Spleen (tissue), 11 donors: ENCODE data around the gene PPP2R1B. TPM values are rescaled to one million over a fixed set of nuclear protein-coding genes. Genes with fewer than 3 reads are reported as not detected.

Experiments
- DNase-seq: peaks from one replicate; pipeline ENCODE4 v3.0.0-alpha.2; 2020
- H3K27ac ChIP-seq, 8 donors: fragments of 200-600 bp; sonication (generic) in 7 of 8; 1 replicate in 4 of 8; 2 replicates in 4 of 8; pipeline versions ENCODE4 v1.5.0 to v1.8.0; 2016 to 2021; ENCODE audit warnings: inconsistent platforms in 4 of 8, mild to moderate bottlenecking in 4 of 8, moderate library complexity in 1 of 8
- H3K27me3 ChIP-seq, 7 donors: fragments of 200-600 bp; sonication (generic) in 6 of 7; replicated peaks in 1 of 7; 1 replicate in 4 of 7; 2 replicates in 3 of 7; pipeline versions ENCODE4 v1.5.0 to v1.8.0; 2016 to 2021; ENCODE audit warnings: inconsistent platforms in 3 of 7, mild to moderate bottlenecking in 1 of 7
- H3K36me3 ChIP-seq, 6 donors: fragments of 200-600 bp; sonication (generic) in 5 of 6; 1 replicate in 4 of 6; 2 replicates in 2 of 6; pipeline versions ENCODE4 v1.5.0 to v1.8.0; 2016 to 2021; ENCODE audit warnings: inconsistent platforms in 2 of 6
- H3K4me1 ChIP-seq, 6 donors: fragments of 200-600 bp; sonication (generic) in 5 of 6; 1 replicate in 3 of 6; 2 replicates in 3 of 6; pipeline versions ENCODE4 v1.5.0 to v1.8.0; 2016 to 2021; ENCODE audit warnings: inconsistent platforms in 3 of 6
- H3K4me3 ChIP-seq, 8 donors: fragments of 200-600 bp; sonication (generic) in 7 of 8; 1 replicate in 4 of 8; 2 replicates in 4 of 8; pipeline versions ENCODE4 v1.5.0 to v1.8.0; 2016 to 2021; ENCODE audit warnings: inconsistent platforms in 4 of 8, mild to moderate bottlenecking in 4 of 8, moderate library complexity in 2 of 8
- H3K9me3 ChIP-seq, 8 donors: fragments of 200-600 bp; sonication (generic) in 7 of 8; 1 replicate in 4 of 8; 2 replicates in 4 of 8; pipeline versions ENCODE4 v1.5.0 to v1.8.0; 2016 to 2021; ENCODE audit warnings: inconsistent platforms in 4 of 8
- CTCF ChIP-seq, 11 experiments: fragments of 200-600 bp in 7 of 11; fragments of 450-650 bp in 4 of 11; sonication (generic) in 4 of 11; IDR thresholded peaks in 8 of 11; conservative IDR thresholded peaks in 3 of 11; 1 replicate in 7 of 11; 2 replicates in 4 of 11; pipeline versions ENCODE4 v1.4.0 to v1.8.0; 2016 to 2021; ENCODE audit warnings: antibody characterized with exemption in 11 of 11, inconsistent platforms in 4 of 11, mild to moderate bottlenecking in 1 of 11
- POLR2A ChIP-seq, 3 donors: fragments of 450-650 bp; IDR thresholded peaks; one replicate each; pipeline ENCODE4 v1.5.1; 2017; ENCODE audit warnings: antibody characterized with exemption in 3 of 3, mild to moderate bottlenecking in 1 of 3
- POLR2AphosphoS5 ChIP-seq, 3 donors: sonication (generic); formaldehyde crosslinking; IDR thresholded peaks; one replicate each; pipeline ENCODE4 v1.5.1; 2017; ENCODE audit warnings: antibody characterized with exemption in 3 of 3
- WGBS, 5 donors: extraction: QIAGEN DNeasy Blood & Tissue Kit in 3 of 5; methylation state at CpG; one replicate each; pipeline versions ENCODE4 v1.1.5 to v1.1.7; 2013 to 2018; 5-methylcytosine and 5-hydroxymethylcytosine counted together
- intact Hi-C: fragments of 100-400 bp; cut with DNase I; formaldehyde crosslinking; loops from one replicate; pipeline ENCODE4 v1.15.0; 2023; ENCODE audit warnings: low total_unique reads
- polyA plus RNA-seq, 3 donors: library from polyadenylated mRNA; stranded (reverse); fragments of 200-250 nt; gene quantifications; one replicate each; pipeline ENCODE4 v1.2.1, GENCODE V29; 2013
- total RNA-seq, 7 donors: library from RNA; depleted of rRNA in 3 of 7; stranded (reverse); fragments of >200 nt in 3 of 7; fragmentation: NEBNext Ultra II Directional in 4 of 7; extraction: Animal tissue kit (Norgen Biotek cat#: 25700) in 4 of 7; gene quantifications; one replicate each; pipeline versions ENCODE4 v1.1.0 to v1.2.1, GENCODE V29; 2016 to 2021
- donor health status: healthy with polysubstance abuse.
- donor health status: DM: no; HTN: no; CAD: no; lungs with moderate emphysema.
- donor health status: DM: no; HTN: no; CAD: no.
- donor health status: Bipolar disorder and iron deficiency.
- donor health status: healthy.
- donor health status: DM: no; HTN: no; CAD: no.
- donor health status: DM: yes; HTN: yes; CAD: no.

Gene PPP2R1B
- total and polyA plus RNA-seq, 10 donors, result 4.0 to 30.3 (median 22.9) TPM

DNA sequence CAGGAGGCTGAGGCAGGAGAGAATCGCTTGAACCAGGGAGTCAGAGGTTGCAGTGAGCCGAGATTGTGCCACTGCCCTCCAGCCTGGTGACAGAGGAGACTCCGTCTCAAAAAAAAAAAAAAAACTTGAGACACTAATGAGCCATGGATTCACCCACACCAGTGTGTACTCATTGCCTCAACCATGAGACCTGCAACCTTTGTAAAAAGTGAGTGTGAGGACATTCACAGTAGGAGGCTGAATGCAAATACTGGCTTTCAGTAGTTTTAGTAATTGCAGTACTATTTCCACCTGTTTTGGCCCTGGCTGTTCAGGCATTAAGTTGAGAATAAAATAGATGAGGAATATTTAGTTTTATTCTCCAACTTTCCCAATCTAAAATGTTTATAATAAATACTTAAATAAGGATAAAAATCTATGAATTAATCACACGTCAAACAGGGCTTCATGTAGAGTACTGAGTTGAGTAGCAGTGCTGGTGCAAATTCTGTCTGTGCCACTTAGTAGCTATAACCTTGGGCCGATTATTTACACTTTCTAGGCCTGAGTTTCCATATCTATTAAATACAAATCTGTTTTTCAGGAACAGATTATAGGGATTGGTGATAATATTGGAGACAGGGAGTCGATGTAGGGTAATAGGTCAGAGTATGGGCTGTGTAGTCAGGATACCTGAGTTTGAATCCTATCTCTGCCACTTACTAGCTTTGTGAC lies 72.8 kb downstream of the PPP2R1B start:
- H3K4me3 ChIP-seq, result no peak overlapping the region
- no peaks in the 10 kb centered on the region for H3K27me3 ChIP-seq
- peaks cover 0 to 36% (median 4%) of the 10 kb centered on the region in 6 donors for H3K36me3 ChIP-seq
- TF ChIP-seq CTCF (IDR thresholded peaks at IDR 0.05 in 8 of 11, conservative IDR thresholded peaks at IDR 0.05 in 3 of 11), result no peak
- TF ChIP-seq POLR2AphosphoS5 (IDR thresholded peaks at IDR 0.05), result no peak
- TF ChIP-seq POLR2A (IDR thresholded peaks at IDR 0.05), result no peak
- H3K27ac ChIP-seq, result peak overlapping the region in 2 of 8 donors; percentile 22 to 46
- H3K4me1 ChIP-seq, result peaks cover 0 to 21% (median 3%) of the 10 kb centered on the region in 6 donors
- DNase-seq, result no peak
- intact Hi-C loops, result no loop called here
- no peaks in the 10 kb centered on the region for H3K9me3 ChIP-seq
- WGBS, 5 donors, result 90 to 93% (median 91%) methylated on average over 6 of the region's 6 CpGs

DNA sequence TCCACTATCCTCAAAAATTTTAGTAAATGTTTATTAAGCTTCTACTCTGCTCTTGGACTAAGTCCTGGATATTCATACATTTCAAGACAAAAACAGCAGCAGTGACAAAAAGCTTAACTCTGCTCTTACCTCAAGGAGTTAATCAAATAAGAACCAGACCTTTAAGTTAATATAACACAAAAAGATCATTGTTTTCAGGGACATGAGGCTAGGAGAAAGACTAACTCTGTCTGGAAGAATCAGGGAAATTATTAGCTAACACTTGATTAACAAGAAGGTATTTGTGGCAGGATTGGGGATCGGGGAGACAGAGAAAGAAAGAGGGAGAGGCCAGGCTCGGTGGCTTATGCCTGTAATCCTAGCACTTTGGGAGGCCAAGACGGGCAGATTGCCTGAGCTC lies 74.4 kb downstream of the PPP2R1B start:
- Histone ChIP-seq H3K27me3 (no peaks in the 10 kb centered on the region), H3K4me1 (peaks cover 0 to 21% (median 3%) of the 10 kb centered on the region in 6 donors), H3K9me3 (no peaks in the 10 kb centered on the region), H3K36me3 (peaks cover 0 to 50% (median 11%) of the 10 kb centered on the region in 6 donors), H3K27ac (no peak overlapping the region), H3K4me3 (no peak overlapping the region)
- TF ChIP-seq POLR2A (IDR thresholded peaks at IDR 0.05) (no peak), POLR2AphosphoS5 (IDR thresholded peaks at IDR 0.05) (no peak), CTCF (IDR thresholded peaks at IDR 0.05 in 8 of 11, conservative IDR thresholded peaks at IDR 0.05 in 3 of 11) (no peak)
- 93 to 98% (median 97%) methylated on average over 3 of the region's 3 CpGs for WGBS, 5 donors
- DNase-seq, result no peak
- intact Hi-C loops, result no loop called here

DNA sequence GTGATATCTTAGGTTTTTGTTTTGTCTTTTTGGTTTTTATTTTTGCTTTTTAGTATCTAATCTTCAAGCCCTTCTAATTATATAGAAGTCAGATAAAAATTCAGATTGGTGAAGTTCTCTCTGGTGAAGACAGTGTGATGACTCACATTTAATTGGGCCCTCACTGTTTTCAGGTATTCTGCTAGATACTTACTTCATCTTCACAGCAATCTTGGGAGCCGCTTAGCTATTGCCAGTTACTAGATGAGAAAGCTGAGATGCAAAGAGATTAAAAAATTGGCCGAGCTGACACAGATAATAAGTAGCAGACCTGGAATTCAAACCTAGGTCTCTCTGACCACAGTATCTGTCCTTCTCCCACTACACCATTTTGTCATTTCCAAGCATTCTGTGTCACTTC lies 75.0 kb downstream of the PPP2R1B start:
- WGBS, 5 donors, result 93 to 98% (median 95%) methylated on average over 2 of the region's 2 CpGs
- Histone ChIP-seq H3K9me3 (no peaks in the 10 kb centered on the region), H3K4me3 (no peak overlapping the region), H3K36me3 (peaks cover 0 to 50% (median 11%) of the 10 kb centered on the region in 6 donors), H3K27me3 (no peaks in the 10 kb centered on the region), H3K27ac (no peak overlapping the region), H3K4me1 (peaks cover 0 to 21% (median 3%) of the 10 kb centered on the region in 6 donors)
- intact Hi-C loops, result no loop called here
- no peak for DNase-seq
- TF ChIP-seq POLR2A (IDR thresholded peaks at IDR 0.05) (no peak), POLR2AphosphoS5 (IDR thresholded peaks at IDR 0.05) (no peak), CTCF (IDR thresholded peaks at IDR 0.05 in 8 of 11, conservative IDR thresholded peaks at IDR 0.05 in 3 of 11) (no peak)

- Histone ChIP-seq H3K27me3 (no peaks in the 10 kb centered on the region), H3K4me3 (no peak overlapping the region), H3K36me3 (peaks cover 0 to 57% (median 11%) of the 10 kb centered on the region in 6 donors), H3K9me3 (no peaks in the 10 kb centered on the region), H3K4me1 (no peaks in the 10 kb centered on the region), H3K27ac (no peak overlapping the region)
- intact Hi-C loops, result no loop called here
- WGBS, 5 donors, result 95 to 99% (median 97%) methylated on average over 7 of the region's 7 CpGs
- TF ChIP-seq POLR2A (IDR thresholded peaks at IDR 0.05) (no peak), CTCF (IDR thresholded peaks at IDR 0.05 in 8 of 11, conservative IDR thresholded peaks at IDR 0.05 in 3 of 11) (no peak), POLR2AphosphoS5 (IDR thresholded peaks at IDR 0.05) (no peak)
- no peak for DNase-seq
Observed at GRCh38 chr11:111688013-111688412, 78.2 kb downstream of the PPP2R1B start.
